NCI-H1105 (cell line): ENCODE results near the gene DCLK1.

Experiments
- DNase-seq: peaks from one replicate; lab custom pipeline; 2025; lab: John Stamatoyannopoulos, UW

DCLK1 gene

DNA sequence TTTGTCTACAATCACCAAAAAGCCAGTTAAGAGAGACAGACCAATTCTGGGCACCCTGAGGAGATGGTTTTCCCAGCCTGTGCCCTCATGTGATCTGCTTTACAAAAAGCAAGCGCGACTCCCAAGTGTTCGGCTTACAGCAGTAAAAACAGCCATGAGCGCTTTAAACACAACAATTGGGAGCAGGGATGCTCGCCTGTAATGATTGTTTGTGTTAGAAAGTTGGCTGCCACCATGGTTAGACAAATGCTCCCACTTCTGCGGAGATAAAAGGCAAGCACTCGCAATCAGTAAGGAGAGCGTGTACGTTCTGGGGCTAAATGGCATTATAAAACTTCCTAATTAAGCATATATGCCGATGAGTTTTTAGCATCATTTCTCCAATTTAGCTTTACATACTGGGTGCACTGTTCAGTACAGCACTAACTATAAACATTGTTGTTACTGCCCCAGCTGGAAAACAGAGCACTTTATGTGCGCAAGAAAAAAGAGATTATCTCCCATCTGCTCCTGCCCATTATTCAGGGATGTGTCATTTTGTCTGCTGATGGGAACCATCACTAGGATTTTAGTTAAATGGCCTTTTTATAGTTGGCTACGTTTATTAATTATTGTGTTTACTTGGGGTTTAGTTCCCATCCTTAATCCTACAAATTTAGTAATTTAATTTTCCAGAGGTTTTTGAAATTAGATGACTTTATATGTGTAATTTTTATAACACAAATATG lies 345.4 kb downstream of the DCLK1 start:
- DNase-seq, result peak; percentile 37

DNA sequence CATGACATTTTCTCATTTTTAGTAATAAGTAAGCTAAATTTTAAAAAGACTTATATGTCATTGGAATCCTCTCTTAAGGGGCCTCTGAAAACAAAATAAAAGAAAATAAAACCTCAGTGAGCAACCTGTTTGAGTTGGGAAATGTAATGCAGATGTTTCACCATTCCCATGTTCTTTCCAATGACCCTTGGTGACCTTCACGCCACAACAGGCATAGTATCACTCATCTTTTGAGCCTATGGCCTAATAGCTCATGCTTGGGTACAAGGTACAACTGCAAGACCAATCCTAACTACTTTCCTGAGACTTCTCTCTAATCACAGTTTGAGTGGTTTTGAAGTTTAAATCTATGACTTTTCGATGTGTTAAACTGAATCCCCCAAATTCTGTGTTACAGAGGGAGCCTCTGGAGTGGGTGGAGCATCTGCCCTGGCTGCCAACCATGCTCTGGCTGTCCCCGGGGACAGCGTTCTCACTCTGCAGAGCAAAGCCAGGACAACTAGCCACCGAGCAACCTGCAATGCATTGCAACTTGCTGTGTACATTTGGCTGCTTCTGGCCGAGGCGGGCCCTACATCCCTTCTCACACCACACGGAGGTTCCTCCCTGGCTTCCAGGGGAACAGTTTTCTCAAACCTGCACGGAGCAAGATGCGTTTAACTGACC lies 346.8 kb downstream of the DCLK1 start:
- DNase-seq, result no peak

DNA sequence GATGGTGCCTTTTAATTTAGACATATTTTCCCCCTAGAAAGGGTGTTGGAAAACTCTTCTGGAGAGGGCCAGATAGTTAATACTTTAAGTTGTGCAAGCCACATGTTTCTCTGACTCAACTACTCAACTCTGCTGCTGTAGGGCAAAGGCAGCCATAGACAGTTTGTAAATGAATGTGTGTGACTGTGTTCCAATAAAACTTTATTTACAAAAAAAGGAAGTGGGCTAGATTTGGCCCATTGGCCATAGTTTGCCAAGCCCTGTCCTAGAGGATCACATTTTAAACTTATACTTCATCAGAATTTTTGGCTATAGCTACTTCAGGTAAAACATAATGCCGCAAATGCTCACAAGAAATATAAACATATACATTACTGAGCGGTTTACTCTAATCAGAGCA lies 348.4 kb downstream of the DCLK1 start:
- DNase-seq, result no peak

DNA sequence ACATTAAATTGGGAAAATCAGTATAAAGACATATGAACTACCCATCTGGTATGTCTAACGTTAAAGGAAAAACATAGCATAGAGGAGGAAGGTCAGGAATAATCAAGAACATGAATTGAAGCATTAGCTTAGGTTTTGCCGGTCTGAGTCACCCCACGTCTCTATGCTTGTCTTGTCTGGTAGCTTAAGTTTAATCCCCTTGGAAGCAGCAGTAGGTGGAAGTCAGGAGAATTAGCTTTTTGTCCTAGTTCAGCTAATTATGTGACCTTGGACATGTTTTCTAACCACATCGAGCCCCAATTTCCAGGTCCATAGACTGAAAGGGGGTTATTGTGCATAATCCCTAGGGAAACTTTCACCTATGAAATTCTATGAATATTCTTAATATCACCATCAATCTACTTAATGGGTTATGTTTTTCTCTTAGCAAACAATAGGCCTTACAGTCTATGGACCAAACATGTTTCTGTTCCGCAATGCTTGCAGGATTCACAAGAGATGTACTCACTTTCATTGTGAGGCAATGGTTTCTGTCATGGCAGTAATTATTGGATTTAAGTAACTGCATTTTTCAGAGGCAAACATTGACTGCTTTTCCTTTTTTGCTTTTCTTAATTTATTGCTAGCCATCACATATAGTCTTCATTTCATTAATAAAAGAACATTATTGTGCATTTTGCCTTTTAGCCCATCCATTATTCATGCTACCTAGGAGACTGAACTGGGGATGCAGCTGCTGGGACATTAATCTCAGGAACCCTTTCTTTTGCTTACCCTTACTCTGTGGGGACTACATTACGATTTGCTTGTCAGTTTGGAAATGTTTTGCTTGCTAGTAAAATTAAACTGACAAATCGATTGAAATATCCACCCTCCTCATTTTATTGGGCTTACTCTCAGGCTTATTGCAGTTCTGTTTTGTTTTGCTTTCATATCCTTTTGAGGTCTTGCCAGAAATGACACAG lies 349.9 kb downstream of the DCLK1 start:
- no peak for DNase-seq

DNA sequence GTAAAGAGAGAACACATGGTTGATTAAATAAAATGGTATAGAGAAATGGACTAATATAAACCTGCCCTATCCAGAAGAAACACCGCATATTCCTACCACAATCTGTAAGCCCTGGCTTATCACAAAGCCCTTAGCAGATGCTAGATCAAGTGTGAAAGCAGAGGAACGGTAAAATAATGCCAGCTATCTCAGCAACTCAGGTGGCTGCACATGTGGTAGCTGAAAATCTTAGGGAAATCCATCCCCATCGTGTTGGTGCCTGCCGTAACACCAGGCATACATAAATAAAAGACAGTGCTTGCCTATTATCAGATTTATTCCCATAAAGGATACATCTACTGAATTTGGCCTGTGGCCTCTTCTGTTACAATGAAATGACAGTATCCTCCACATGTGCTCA lies 350.6 kb downstream of the DCLK1 start:
- DNase-seq, result no peak

DNA sequence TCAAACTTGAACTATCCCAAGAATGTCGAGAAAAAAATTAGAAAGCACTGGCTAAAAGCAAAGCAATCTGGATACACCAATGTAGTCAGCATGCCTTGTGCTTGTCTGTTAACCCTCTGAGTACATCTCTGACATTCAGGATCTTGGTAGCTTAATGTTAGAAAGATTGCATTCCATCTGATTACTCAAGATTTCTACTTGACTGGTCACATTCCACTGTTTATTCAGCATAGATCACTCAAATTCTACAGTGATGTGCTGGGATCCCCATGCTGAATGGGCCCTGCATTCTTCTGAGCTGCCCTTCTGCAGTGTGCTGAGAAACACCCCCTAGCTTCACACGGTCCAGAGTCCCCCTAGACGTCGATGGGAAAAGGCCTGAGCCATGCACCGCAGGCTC lies 359.3 kb downstream of the DCLK1 start:
- no peak for DNase-seq

DNA sequence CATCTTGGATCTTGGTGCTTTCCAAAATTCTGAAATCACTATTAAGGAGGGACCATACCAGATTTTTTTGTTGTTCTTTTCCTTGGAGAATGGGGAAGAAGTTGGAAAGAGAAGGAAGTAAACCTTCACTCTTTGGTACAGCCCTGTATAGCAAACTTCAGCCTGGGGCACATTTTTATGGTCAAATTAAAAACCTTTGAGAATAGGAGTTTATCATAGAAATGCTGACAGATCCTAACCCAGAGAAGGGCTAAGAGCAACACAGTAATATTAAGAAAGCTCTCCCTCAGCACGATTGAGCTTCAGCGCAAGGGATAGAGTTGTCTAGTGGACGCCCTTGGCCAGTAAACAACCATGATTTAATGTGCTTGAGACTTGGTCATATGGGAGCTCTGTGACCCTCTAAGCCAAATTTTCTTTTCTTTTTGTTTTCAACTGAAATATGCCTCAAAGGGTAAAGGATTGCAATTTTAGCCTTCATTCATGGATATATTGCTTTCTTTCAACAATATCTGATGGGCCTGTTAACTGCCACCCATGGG lies 360.4 kb downstream of the DCLK1 start:
- DNase-seq, result no peak

DNA sequence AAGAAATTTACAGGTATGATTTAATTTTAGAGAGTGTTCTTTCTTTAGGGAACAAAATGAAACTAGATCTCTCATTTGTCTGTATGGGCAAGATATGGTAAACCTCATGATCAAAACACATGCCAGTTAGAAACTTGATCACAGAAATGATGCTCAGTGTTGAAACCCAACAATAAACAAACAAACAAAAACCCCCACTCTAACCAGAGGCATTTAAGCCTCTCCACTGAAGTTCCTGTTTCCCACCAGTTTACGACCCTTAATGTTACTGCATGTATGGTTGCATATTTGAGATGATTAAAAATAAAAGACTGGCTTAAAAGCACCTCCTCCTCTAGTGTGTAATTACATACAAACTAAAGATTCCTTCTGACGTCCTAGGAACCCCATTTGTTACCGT lies 361.4 kb downstream of the DCLK1 start:
- no peak for DNase-seq

DNA sequence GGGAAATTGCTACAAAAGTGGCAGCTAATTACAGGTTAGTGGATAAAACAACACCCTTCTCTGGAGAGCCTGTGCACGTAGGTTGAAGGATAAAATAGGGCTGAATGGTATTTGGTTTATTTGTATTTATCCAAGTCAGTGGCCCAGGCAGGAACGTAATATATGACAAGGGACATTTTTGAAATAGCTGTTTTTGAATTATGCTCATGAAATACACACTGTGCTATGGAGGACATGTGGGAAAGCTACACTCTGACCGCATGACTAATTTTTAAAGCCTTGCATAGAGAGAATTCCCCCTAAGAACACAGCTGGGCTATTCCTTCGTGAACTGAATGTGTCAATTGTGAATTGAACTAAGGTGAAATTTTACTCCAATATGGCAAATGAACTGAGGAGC lies 362.6 kb downstream of the DCLK1 start:
- peak; percentile 76 for DNase-seq

DNA sequence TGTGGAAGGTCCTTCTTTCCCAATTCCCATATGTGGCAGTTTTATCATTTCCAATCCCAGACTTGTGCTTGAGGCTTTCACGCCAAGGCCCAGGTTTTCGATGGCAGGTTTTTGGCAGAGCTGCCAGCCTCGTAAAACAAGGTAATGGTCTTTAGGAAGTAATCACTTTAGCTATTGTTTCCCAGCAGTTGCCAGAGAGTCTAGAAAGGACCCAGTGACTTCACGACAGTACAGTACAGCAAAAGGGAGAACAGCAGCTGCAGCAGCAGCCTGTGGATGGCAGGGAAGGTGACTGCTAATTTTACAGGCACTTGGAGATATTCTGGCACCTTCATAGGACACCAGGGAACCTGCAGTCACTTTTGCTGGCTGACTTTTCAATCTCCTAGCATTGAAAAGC lies 363.1 kb downstream of the DCLK1 start:
- DNase-seq, result peak; percentile 78

DNA sequence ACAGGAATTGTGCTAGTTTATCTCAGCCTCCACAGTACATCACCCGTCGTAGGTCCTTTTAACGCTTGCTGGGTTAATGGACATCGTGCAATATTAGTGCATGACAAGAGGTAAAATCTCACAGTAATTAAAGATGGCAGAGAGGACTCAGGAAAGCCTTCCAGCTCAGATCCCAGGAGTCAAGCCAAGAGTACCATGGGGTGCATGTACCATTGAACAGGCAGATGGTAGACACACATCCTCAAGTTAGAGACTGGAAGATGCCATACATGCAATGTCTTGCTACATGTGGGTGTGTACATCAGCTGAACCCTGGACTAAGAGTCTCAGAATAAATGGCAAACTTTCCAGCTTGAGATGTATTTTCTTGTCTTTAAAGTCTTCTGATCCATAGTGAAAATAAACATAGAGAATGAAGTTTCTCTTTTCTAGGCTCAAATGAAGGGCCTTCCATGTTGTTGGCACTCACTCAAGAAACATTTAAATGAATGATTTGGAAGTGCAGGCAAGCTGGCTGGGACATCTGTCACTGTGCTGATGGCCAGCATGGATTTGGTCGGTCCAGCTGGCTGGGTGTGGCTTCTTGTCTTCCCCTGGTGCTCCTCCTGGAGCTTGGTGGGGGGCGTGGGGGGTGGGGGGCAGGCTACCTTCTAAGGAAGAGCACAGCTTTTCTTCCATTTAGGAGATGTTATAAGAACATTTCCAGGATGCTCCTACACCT lies 363.8 kb downstream of the DCLK1 start:
- DNase-seq, result no peak

DNA sequence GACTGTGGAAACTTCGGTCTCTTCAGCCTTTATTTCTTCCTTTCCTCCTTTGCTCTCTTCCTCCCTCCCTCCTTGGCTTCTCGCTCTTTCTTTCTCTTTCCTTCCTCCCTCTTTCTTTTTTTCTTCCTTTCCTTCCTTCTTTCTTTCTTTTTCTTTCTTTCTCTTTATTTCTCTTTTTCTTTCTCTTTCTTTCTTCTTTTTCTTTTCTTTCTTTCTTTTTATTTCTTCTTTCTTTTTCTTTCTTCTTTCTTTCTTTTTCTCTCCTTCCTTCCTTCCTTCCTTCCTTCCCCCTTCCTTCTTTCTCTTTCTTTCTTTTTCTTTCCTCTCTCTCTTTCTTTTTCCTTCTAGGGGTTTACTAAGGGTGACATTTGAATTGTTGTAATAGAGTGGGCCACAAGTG lies 364.5 kb downstream of the DCLK1 start:
- DNase-seq, result no peak

DNA sequence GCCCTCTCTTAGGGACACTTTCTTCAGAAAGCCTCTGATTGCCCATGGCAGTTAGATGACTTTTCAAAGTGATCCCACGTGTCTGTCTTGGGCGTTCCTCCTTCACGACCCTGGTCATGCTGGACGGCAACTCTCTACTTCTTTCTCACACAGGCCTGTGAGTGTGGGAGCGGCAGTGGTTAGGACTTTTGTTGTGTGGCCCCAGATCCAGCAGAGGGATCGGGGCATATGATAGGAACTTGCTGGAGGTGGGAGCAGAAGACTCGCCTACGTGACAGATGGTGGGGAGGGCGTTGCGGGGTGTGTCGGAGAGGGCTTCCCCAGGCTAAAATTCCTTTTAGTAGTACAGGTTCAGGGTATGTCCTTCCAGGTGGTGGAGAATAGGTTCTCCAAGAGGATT lies 365.2 kb downstream of the DCLK1 start:
- DNase-seq, result no peak

DNA sequence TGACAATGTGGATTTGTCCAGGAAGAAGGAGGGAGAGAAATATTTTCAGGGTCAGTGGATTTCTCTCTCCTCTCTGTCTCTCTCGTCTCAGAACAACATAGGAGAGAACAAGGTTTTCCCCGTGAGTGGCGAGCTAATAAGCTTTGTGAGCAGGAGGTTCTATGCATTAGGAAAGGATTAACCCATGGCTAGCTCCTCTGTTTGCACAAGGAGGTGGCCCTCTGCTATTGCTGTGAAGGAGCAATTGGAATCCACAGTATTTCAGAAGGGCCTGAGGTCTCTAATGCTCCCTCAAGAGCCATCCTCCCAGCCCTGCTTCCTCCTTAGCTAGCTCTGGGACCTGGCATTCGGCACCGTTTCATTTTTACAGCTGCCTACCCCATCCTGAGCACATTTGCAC lies 365.8 kb downstream of the DCLK1 start:
- DNase-seq, result no peak

DNA sequence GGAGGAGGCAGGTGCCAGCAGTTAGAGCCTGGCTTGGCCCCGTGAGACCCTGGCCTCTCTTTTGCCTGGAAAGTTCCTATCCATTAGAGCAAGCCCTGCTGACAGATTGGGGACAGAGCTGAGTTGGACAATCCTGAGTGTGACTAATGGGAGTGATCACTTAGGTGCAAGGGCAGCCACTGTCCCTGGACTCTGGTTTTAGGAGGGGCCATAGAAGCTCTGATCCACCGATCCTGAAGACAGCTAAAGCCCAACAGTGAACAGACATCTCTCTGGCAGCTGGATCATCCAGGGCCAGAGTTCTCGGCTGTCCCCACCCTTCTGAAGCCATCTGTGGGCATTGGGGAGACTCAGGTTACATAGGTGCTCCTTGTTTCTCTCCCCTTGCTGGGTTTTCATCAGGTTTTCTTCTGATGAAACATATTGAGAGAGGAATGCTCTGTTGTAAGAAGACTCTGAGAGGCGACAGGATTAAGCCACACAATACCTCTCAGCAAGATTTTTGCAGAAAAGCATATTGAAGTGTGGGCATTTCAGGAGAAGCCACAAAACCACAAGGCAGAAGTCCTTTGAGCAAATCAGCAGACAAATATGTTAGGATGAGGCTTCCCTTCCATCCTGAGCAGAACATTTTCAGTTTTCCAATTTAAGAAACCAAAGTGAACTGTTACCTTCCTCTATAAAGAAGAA lies 366.7 kb downstream of the DCLK1 start:
- no peak for DNase-seq

DNA sequence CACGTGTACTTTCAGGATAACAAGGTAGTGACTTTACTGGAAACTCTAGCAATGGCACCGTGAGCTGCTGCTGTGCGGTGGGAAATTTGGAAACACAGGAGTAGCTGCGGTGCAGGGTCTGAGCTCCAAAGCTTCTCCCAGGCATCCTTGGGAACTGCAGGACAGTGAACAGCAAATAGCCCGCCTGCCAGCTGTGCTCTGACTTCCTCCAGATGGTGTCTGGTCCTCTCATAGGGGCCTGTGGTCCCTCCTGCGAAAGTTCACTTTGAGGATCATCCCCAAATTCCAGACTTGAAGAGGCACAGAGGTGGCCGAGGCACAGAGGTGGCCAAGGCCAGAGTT lies 367.4 kb downstream of the DCLK1 start:
- DNase-seq, result no peak

DNA sequence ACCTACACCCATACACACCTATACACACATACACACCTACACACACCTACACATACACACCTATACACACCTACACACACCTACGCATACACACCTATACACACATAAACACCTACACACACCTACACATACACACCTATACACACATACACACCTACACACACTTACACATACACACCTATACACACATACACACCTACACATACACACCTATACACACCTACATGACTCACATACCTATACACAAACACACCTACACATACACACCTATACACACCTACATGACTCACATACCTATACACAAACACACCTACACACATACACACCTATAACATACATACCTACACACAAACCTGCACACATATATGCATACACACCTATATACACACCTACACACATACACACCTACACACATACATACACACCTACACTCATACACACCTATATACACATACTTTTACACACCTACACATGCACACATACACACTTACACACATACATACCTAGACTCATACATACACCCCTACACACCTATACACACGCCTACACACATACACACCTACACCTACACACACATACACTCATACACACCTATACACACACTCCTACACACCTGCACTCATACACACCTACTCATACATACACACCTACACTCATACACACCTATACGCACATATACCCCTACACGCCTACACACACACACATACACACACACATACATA lies 368.0 kb downstream of the DCLK1 start:
- DNase-seq, result no peak

DNA sequence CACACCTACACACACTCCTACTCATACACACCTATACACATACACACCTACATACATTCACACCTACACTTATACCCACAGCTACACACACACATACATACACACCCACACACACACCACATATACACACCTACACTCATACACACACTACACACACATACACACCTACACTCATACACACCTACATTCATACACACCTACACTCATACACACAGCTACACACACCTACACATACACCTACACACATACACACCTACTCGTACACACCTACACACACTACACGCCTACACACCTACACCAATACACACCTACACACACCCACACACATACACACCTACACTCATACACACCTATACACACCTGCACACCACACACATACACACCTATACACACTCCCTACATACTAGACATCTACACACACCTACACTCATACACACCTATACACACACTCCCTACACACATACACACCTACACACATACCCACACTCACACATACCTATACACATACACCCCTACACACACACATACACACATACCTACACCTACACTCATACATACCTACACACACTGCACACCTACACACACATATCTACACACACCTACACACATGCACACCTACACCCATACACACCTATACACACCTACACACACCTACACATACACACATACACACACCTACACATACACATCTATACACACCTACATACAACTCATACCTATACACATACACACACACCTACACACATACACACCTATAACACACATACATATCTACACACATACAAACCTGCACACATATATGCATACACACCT lies 369.5 kb downstream of the DCLK1 start:
- no peak for DNase-seq

DNA sequence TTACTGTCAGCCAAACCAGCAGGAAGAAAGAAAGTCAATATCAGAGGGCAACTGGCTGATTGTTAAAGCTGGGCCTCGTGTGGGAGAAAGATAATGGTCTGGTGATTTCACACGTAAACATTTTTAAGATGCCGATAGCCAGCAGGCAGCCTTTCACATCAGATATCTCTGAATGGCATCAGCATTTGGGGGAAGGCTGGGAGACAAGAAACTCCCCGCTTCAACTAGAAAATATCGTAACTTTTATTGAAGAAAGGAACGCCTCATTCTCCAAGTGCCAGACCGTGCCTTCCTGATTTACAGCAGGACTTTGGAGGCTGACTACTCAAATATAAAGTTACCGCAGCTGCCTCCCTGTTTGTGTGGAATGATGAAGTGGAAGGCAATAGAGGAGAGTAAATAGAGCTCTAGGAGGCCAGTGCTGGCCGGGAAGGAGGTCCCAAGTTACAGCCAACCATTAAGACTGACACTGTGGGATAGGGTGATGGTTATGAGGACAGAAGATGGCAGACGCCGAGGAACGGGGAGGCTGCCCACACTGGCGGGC lies 370.4 kb downstream of the DCLK1 start:
- DNase-seq, result no peak

DNA sequence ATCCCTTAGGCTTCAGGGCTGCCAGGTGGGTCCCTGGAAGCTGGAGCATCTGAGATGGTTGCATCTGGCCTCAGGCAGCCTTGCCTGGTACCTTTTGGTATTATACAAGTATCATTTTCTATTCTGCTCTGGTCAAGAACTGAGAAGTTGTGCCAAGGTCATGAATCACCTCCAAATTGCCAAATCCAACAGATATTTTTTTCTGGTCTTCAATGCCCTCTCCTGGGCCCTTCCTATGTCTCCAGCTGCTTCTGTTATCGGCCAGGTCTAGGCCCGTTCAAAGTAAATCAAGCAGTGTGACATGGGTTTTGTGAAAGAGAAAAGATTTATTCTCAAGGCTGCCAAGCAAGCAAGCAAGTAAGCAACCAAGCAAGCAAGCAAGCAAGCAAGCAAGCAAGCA lies 383.6 kb downstream of the DCLK1 start:
- no peak for DNase-seq
